Kidney epithelial cell (primary cell): ENCODE data around the gene MPDZ. TPM values are rescaled to one million over a fixed set of nuclear protein-coding genes. Genes with fewer than 3 reads are reported as not detected.
A peak's percentile ranks its signal among the peaks of the same experiment; 100 is the strongest.

Source experiments
- DNase-seq: peaks from one replicate; pipeline ENCODE4 v3.0.0-alpha.2; 2010; ENCODE audit warnings: low read depth
- H3K27me3 ChIP-seq: 2 replicates; pipeline ENCODE4 v1.6.0; 2011; ENCODE audit warnings: low read length; ENCODE audit not compliant: control insufficient read depth, insufficient read depth
- H3K36me3 ChIP-seq: 2 replicates; pipeline ENCODE4 v1.5.1; 2011; ENCODE audit warnings: low read length; ENCODE audit not compliant: control insufficient read depth, insufficient read depth
- H3K4me3 ChIP-seq: 2 replicates; pipeline ENCODE4 v1.5.1; 2011; ENCODE audit warnings: low read depth, mild to moderate bottlenecking, control low read depth, low read length
- CTCF ChIP-seq: IDR thresholded peaks from 2 replicates; pipeline ENCODE4 v1.5.1; 2011; ENCODE audit warnings: mild to moderate bottlenecking, moderate library complexity, low read length, control low read depth, inconsistent platforms; ENCODE audit not compliant: insufficient read depth, poor library complexity, severe bottlenecking
- total RNA-seq: library from RNA; depleted of rRNA; stranded (reverse); fragments of >200 nt; gene quantifications from 2 replicates; pipeline ENCODE4 v1.2.3, GENCODE V29; 2015

MPDZ gene, protein sequence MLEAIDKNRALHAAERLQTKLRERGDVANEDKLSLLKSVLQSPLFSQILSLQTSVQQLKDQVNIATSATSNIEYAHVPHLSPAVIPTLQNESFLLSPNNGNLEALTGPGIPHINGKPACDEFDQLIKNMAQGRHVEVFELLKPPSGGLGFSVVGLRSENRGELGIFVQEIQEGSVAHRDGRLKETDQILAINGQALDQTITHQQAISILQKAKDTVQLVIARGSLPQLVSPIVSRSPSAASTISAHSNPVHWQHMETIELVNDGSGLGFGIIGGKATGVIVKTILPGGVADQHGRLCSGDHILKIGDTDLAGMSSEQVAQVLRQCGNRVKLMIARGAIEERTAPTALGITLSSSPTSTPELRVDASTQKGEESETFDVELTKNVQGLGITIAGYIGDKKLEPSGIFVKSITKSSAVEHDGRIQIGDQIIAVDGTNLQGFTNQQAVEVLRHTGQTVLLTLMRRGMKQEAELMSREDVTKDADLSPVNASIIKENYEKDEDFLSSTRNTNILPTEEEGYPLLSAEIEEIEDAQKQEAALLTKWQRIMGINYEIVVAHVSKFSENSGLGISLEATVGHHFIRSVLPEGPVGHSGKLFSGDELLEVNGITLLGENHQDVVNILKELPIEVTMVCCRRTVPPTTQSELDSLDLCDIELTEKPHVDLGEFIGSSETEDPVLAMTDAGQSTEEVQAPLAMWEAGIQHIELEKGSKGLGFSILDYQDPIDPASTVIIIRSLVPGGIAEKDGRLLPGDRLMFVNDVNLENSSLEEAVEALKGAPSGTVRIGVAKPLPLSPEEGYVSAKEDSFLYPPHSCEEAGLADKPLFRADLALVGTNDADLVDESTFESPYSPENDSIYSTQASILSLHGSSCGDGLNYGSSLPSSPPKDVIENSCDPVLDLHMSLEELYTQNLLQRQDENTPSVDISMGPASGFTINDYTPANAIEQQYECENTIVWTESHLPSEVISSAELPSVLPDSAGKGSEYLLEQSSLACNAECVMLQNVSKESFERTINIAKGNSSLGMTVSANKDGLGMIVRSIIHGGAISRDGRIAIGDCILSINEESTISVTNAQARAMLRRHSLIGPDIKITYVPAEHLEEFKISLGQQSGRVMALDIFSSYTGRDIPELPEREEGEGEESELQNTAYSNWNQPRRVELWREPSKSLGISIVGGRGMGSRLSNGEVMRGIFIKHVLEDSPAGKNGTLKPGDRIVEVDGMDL (N-terminal part only)
- total RNA-seq = 17.3 and 27.2 TPM in 2 replicates

DNA sequence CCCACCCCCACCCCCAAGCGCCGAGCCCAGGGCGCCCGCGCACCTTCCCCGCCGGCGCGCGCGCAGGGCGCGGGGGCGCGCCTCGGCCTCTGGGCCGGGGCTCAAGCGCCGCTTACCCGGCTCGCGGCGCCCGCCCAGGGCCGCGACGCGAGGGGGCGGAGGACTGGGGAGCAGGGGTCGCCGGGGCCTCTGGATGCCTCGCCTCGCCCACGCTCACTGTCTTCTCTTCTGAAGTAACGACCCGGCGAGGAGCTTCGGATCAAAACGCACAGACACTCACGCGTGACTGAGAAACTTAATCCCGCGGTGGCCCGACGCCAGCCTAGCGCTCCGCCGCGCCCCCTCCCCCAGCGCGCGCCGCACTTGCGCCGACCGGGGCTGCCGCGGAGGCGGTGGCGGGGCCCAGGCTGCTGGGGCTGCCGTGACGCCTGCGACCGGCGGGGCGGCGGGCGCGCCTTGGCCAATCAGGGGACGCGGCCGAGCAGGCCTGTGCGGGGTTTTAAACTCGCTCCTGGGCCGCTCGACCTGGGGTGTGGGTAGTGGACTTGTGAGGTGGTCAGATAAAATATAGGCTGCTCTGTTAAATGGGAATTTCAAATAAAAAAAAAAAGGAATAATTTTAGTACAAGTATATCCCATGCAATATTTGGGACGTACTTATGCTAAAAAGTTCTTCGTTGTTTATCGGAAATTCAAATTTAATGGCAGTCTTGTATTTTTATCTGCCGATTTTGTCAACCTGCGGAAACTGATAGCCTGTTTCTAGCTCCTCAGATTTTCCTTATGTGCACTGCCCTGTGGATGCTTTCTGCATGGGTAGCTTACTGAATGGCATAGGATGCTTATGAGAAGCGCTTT is at the start of gene MPDZ:
Gene MPDZ (minus strand): TSS at position 409 of the 858 bp plus-strand sequence. CDS start 29,377 bp downstream, outside the sequence.
- Histone ChIP-seq H3K36me3 (no peaks in the 10 kb centered on the region), H3K4me3 (peak within 1 kb of the TSS; percentile 71), H3K27me3 (no peaks in the 10 kb centered on the region)
- DNase-seq = no peak
- no peak for TF ChIP-seq CTCF

GRCh38 chr9:13324988-13325387 is 45.5 kb upstream of the MPDZ start:
- Histone ChIP-seq H3K27me3 (no peaks in the 10 kb centered on the region), H3K4me3 (no peak overlapping the region), H3K36me3 (no peaks in the 10 kb centered on the region)
- no peak for DNase-seq
- TF ChIP-seq CTCF = no peak

- TF ChIP-seq CTCF = no peak
- Histone ChIP-seq H3K4me3 (no peak overlapping the region), H3K36me3 (no peaks in the 10 kb centered on the region), H3K27me3 (no peaks in the 10 kb centered on the region)
- DNase-seq = no peak
These were observed 43.5 kb upstream of the MPDZ start for GRCh38 chr9:13322828-13323550.

DNA sequence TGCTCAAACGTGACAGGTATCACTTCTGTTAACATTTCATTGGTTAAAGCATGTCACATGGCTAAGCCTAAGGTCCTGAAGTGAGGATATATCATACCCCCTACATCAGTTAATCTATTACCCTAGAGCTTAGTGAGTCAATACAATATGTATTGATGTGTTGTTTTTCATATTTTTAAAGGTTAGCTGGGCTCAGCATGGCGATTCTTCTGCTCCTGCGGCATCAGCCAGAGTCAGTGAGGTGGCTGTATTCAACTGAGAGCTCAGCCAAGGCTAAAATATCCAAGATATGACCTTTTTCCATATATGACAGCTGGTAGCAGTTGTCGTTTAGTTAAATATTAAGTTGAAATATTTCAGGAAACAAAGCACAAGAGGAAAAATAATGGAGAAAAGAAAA is 38.5 kb upstream of the MPDZ start:
- no peak overlapping the region for H3K4me3 ChIP-seq
- H3K36me3 ChIP-seq = no peaks in the 10 kb centered on the region
- no peak for DNase-seq
- H3K27me3 ChIP-seq = no peaks in the 10 kb centered on the region
- no peak for TF ChIP-seq CTCF
